ENCODE measurements around the gene DHX8.

- TF ChIP-seq, protein P1, sequence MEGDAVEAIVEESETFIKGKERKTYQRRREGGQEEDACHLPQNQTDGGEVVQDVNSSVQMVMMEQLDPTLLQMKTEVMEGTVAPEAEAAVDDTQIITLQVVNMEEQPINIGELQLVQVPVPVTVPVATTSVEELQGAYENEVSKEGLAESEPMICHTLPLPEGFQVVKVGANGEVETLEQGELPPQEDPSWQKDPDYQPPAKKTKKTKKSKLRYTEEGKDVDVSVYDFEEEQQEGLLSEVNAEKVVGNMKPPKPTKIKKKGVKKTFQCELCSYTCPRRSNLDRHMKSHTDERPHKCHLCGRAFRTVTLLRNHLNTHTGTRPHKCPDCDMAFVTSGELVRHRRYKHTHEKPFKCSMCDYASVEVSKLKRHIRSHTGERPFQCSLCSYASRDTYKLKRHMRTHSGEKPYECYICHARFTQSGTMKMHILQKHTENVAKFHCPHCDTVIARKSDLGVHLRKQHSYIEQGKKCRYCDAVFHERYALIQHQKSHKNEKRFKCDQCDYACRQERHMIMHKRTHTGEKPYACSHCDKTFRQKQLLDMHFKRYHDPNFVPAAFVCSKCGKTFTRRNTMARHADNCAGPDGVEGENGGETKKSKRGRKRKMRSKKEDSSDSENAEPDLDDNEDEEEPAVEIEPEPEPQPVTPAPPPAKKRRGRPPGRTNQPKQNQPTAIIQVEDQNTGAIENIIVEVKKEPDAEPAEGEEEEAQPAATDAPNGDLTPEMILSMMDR (IDR thresholded peaks at IDR 0.05), result no peak
- no peak for TF ChIP-seq RAD21 (IDR thresholded peaks at IDR 0.05; ENCODE audit: low read length)
These were observed 20.5 kb upstream of the DHX8 start for GRCh38 chr17:43463241-43463640.

Measured in SK-N-SH (cell line).